ENCODE data around the gene ZFYVE1.
"Not testable (repeated sequence)": the region's sequence is repeated elsewhere in the genome, so short reads cannot be mapped to it uniquely, and the experiment has no call there.

ZFYVE1 gene, protein sequence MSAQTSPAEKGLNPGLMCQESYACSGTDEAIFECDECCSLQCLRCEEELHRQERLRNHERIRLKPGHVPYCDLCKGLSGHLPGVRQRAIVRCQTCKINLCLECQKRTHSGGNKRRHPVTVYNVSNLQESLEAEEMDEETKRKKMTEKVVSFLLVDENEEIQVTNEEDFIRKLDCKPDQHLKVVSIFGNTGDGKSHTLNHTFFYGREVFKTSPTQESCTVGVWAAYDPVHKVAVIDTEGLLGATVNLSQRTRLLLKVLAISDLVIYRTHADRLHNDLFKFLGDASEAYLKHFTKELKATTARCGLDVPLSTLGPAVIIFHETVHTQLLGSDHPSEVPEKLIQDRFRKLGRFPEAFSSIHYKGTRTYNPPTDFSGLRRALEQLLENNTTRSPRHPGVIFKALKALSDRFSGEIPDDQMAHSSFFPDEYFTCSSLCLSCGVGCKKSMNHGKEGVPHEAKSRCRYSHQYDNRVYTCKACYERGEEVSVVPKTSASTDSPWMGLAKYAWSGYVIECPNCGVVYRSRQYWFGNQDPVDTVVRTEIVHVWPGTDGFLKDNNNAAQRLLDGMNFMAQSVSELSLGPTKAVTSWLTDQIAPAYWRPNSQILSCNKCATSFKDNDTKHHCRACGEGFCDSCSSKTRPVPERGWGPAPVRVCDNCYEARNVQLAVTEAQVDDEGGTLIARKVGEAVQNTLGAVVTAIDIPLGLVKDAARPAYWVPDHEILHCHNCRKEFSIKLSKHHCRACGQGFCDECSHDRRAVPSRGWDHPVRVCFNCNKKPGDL

GRCh38 chr14:73026845-73027542 is at the start of gene ZFYVE1:
ZFYVE1 (minus strand) TSS chr14:73027106; CDS start chr14:73024508, 2,598 bp downstream.
- peak; percentile 93 for DNase-seq

- no peak for DNase-seq
These were observed 42.7 kb upstream of the ZFYVE1 start for GRCh38 chr14:73069585-73069984.

- DNase-seq = peak; percentile 20
These were observed 32.2 kb upstream of the ZFYVE1 start for GRCh38 chr14:73058922-73059673.

GRCh38 chr14:73058224-73058921 is 31.5 kb upstream of the ZFYVE1 start, which contains the start of gene RBM25:
RBM25 (plus strand) TSS chr14:73058534; CDS start chr14:73071642, 13,108 bp downstream.
- DNase-seq = peak; percentile 98

DNA sequence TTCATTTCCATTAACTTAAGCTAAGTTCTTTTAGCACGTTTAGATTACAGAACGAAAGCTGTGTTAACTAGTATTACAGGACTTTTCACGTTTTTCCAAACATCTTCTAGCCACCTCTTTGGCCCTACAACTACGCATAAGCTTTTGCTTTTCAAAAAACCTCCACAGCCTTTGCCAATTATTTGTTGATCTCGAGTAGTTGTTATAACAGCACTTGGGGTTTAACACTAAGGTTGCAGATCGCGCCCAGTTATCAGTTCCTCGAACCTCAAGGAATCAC is 31.0 kb upstream of the ZFYVE1 start:
- no peak for DNase-seq

- DNase-seq = no peak
These were observed 28.3 kb upstream of the ZFYVE1 start for GRCh38 chr14:73055251-73055650.

DNA sequence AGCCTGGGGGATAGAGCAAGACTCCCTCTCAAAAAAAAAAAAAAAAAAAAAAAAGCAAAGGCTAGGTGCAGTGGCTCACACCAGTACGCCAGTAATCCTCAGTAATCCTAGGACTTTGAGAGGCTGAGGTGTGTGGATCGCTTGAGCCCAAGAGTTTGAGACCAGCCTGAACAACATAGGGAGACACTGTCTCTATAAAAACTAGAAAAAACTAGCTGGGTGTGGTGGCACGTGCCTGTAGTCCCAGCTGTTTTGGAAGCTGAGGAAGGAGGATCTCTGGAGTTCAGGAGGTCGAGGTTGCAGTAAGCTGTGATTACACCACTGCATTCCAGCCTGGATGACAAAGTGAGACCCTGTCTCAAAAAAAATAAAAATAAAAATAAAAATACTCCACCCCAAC is 22.5 kb upstream of the ZFYVE1 start:
- no peak for DNase-seq

DNA sequence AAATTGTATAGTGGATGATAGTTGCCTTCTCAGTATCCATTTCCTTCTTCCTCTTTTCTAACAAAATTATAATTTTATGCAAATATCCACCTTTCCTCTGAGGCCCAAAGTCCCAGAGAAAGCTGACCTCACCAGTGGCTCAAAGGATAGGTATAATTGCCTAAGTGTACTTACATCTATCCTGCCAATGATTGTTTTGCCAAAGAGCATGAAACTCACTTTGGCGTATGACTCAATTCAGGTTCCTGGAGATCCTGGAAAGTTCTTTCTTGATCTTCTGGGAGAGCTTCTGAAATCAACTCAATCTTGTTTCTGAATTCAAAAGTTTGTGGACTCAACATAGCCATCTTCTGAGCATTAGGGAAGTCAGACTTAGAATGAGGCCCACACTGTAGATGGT is 20.9 kb upstream of the ZFYVE1 start:
- no peak for DNase-seq

- DNase-seq = not testable (repeated sequence)
These were observed 10.0 kb upstream of the ZFYVE1 start for GRCh38 chr14:73036706-73037450.

GRCh38 chr14:73027984-73028383 is 1.1 kb upstream of the ZFYVE1 start:
- no peak for DNase-seq

GRCh38 chr14:73027546-73027945 is 640 bp upstream of the ZFYVE1 start:
- no peak for DNase-seq

- no peak for DNase-seq
These were observed 562 bp downstream of the ZFYVE1 start for GRCh38 chr14:73026243-73026844.

DNA sequence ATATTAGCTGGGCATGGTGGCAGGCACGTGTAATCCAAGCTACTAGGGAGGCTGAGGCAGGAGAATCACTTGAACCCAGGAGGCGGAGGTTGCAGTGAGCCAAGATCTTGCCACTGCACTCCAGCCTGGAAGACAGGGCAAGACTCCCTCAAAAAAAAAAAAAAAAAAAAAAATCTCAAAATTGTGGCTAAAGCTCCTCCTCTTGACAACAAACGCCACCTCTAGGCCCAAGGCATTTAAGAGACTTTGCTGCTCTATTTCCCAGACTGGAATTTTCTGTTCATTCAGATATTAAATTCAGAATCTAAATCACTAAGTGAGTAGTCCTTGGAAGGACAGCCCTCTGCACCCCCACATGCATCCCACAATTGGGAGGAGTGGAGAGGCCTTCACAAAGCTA is 1.4 kb downstream of the ZFYVE1 start:
- DNase-seq = no peak

DNA sequence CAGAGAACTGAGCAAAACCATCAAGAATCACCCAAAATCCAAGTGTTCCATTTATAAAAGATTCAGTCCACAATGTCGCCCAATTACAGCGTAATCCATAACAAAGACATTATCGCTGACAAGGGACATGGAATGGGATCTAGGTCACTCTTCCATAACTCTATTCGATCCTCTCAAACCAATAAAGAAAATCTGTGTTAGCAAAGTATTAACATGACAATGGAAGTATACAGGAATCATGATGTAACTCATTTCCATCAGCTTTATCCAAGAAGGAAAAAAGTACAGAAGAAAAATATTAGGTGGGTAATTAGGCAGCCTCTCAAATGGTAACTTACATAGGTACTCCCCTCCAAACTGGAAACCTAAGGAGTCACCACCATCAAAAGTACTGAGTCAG is 4.9 kb downstream of the ZFYVE1 start:
- DNase-seq = no peak

GRCh38 chr14:73016011-73016410 is 10.9 kb downstream of the ZFYVE1 start:
- not testable (repeated sequence) for DNase-seq

DNA sequence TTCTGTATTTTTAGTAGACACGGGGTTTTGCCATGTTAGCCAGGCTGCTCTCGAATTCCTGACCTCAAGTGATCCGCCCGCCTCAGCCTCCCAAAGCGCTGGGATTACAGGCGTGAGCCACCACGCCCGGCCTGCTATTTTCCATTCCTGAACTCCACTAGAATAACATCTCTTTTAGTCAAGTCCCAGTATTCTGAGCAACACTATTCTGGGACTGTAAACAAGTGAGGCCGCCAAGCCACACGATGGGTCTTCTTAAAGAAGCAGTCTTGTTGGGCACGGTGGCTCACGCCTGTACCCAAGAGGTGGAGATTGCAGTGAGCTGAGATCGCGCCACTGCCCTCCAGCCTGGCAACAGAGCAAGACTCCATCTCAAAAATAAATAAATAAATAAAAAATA is 11.4 kb downstream of the ZFYVE1 start:
- DNase-seq = not testable (repeated sequence)

GRCh38 chr14:73014105-73014504 is 12.8 kb downstream of the ZFYVE1 start:
- DNase-seq = no peak

GRCh38 chr14:73011189-73011588 is 15.7 kb downstream of the ZFYVE1 start:
- not testable (repeated sequence) for DNase-seq

- DNase-seq = no peak
These were observed 18.4 kb downstream of the ZFYVE1 start for GRCh38 chr14:73008501-73008900.

DNA sequence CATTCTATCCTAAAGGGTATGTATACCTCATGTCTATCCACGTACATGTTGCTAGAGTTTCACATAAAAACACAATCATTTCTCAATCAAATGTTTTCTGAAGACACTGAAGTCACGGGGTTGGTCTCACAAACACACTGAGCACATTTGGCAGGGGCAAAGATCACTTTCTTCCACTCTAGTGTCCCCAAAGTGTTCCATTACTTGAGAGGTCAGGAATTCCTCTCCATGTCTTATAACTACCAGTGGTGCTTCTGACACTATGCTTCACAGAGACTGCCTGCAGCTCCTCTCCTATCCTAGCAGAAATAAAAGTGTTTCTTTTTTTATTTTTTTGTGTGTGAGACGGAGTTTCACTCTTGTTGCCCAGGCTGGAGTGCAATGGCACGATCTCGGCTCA is 19.1 kb downstream of the ZFYVE1 start:
- no peak for DNase-seq

DNA sequence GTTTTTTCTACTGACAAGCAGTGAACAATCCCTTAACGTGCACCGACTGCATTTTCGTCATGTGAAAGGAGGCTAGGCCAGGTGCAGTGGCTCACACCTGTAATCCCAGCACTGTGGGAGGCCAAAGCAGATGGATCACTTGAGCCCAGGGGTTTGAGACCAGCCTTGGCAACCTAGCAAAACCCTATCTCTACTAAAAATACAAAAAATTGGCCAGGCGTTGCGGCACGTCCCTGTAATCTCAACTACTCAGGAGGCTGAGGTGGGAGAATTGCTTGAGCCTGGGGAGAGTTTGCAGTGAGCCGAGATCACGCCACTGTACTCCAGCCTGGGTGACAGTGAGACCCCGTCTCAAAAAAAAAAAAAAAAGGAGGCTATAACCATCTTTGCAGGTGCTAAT is 22.3 kb downstream of the ZFYVE1 start:
- DNase-seq = not testable (repeated sequence)

Measured in CD4-positive, alpha-beta T cell treated with Interleukin-10 for 1 hour (primary cell).